Neuronal stem cell (in vitro differentiated cells): ENCODE measurements around the gene CRYBG3.

Experiments
- DNase-seq: peaks from one replicate; pipeline ENCODE4 v3.0.0-alpha.2; 2013; ENCODE audit warnings: low spot score
- H2AFZ ChIP-seq: one replicate; pipeline ENCODE4 v1.6.1; 2013; ENCODE audit warnings: mild to moderate bottlenecking, low read length, inconsistent platforms
- H2AK5ac ChIP-seq: 2 replicates; pipeline ENCODE4 v1.6.1; 2013; ENCODE audit warnings: low read depth, mild to moderate bottlenecking, inconsistent platforms, low read length, moderate library complexity, mixed read lengths
- H2BK120ac ChIP-seq: 2 replicates; pipeline ENCODE4 v1.6.1; 2013; ENCODE audit warnings: low read depth, mild to moderate bottlenecking, inconsistent platforms, low read length, moderate library complexity, mixed read lengths
- H2BK12ac ChIP-seq: one replicate; pipeline ENCODE4 v1.6.1; 2013; ENCODE audit warnings: low read length, inconsistent platforms
- H2BK15ac ChIP-seq: 2 replicates; pipeline ENCODE4 v1.6.1; 2013; ENCODE audit warnings: mild to moderate bottlenecking, low read length, inconsistent platforms, mixed read lengths
- H2BK5ac ChIP-seq: one replicate; pipeline ENCODE4 v1.6.1; 2013; ENCODE audit warnings: inconsistent platforms, mild to moderate bottlenecking, low read length, moderate library complexity
- H3K14ac ChIP-seq: one replicate; pipeline ENCODE4 v1.6.1; 2013; ENCODE audit warnings: low read length, inconsistent platforms
- H3K18ac ChIP-seq: 2 replicates; pipeline ENCODE4 v1.6.1; 2013; ENCODE audit warnings: low read length, inconsistent platforms
- H3K23ac ChIP-seq: 2 replicates; pipeline ENCODE4 v1.6.1; 2013; ENCODE audit warnings: low read depth, mild to moderate bottlenecking, mixed read lengths, low read length, inconsistent platforms; ENCODE audit not compliant: poor library complexity
- H3K27ac ChIP-seq: replicated peaks from 3 replicates; pipeline ENCODE4 v1.5.1; 2013; ENCODE audit warnings: low read length, inconsistent platforms
- H3K27me3 ChIP-seq, 3 experiments: 2 replicates each; pipeline ENCODE4 v1.6.1; 2013; ENCODE audit warnings: low read length in 3 of 3, mild to moderate bottlenecking in 2 of 3, inconsistent platforms in 1 of 3, low read depth in 1 of 3, mixed read lengths in 1 of 3, moderate library complexity in 1 of 3; ENCODE audit not compliant: control insufficient read depth in 3 of 3, insufficient read depth in 3 of 3
- H3K36me3 ChIP-seq, 2 donors: replicated peaks in 1 of 2; 2 replicates each; pipeline ENCODE4 v1.6.1; 2013; ENCODE audit warnings: low read length in 2 of 2; ENCODE audit not compliant: control insufficient read depth in 2 of 2, insufficient read depth in 2 of 2
- H3K4ac ChIP-seq: 2 replicates; pipeline ENCODE4 v1.6.1; 2013; ENCODE audit warnings: inconsistent platforms, mild to moderate bottlenecking, low read length, moderate library complexity
- H3K4me1 ChIP-seq, 2 donors: 1 replicate in 1 of 2; 2 replicates in 1 of 2; pipeline ENCODE4 v1.6.1; 2013; ENCODE audit warnings: low read length in 2 of 2, low read depth in 1 of 2; ENCODE audit not compliant: control insufficient read depth in 2 of 2, insufficient read depth in 1 of 2
- H3K4me2 ChIP-seq: one replicate; pipeline ENCODE4 v1.6.1; 2013; ENCODE audit warnings: mild to moderate bottlenecking, low read length, inconsistent platforms; ENCODE audit not compliant: insufficient read depth, poor library complexity, severe bottlenecking
- H3K4me3 ChIP-seq, 2 donors: 2 replicates each; pipeline ENCODE4 v1.5.1; 2013; ENCODE audit warnings: low read length in 2 of 2, mild to moderate bottlenecking in 2 of 2, inconsistent platforms in 1 of 2, moderate library complexity in 1 of 2
- H3K79me1 ChIP-seq: one replicate; pipeline ENCODE4 v1.6.1; 2013; ENCODE audit warnings: low read depth, mild to moderate bottlenecking, inconsistent platforms, low read length, moderate library complexity
- H3K9ac ChIP-seq: one replicate; pipeline ENCODE4 v1.6.1; 2013; ENCODE audit warnings: mild to moderate bottlenecking, low read depth, low read length, inconsistent platforms; ENCODE audit not compliant: poor library complexity
- H3K9me3 ChIP-seq, 2 donors: replicated peaks in 1 of 2; 2 replicates each; pipeline versions ENCODE3 to v1.6.1; 2013; ENCODE audit warnings: low read length in 2 of 2, mild to moderate bottlenecking in 2 of 2, inconsistent platforms in 1 of 2, low read depth in 1 of 2, mixed read lengths in 1 of 2, moderate library complexity in 1 of 2; ENCODE audit not compliant: control insufficient read depth in 2 of 2, insufficient read depth in 1 of 2
- H4K8ac ChIP-seq: one replicate; pipeline ENCODE4 v1.6.1; 2013; ENCODE audit warnings: low read depth, mild to moderate bottlenecking, inconsistent platforms, low read length, moderate library complexity
- H4K91ac ChIP-seq: one replicate; pipeline ENCODE4 v1.6.1; 2013; ENCODE audit warnings: low read length, low read depth, mild to moderate bottlenecking, inconsistent platforms; ENCODE audit not compliant: poor library complexity
- WGBS, 2 donors: extraction: QIAGEN DNeasy Blood & Tissue Kit; methylation state at CpG; one replicate each; pipeline ENCODE4 v1.1.7; 2013; ENCODE audit warnings: missing lambda C conversion rate in 2 of 2, mixed read lengths in 1 of 2; ENCODE audit not compliant: insufficient read length in 2 of 2, insufficient replicate concordance in 1 of 2; ENCODE audit errors: extremely low coverage in 2 of 2; 5-methylcytosine and 5-hydroxymethylcytosine counted together

The CRYBG3 gene

GRCh38 chr3:97871801-97872524 lies 50.2 kb downstream of the CRYBG3 start:
- H2BK120ac ChIP-seq, result no peak overlapping the region
- no peak overlapping the region for H3K4me2 ChIP-seq
- H3K4me1 ChIP-seq, result peaks cover 0 to 2% of the 10 kb centered on the region in 2 donors
- H4K91ac ChIP-seq, result no peak overlapping the region
- no peak overlapping the region for H3K18ac ChIP-seq
- peaks cover 0 to 6% of the 10 kb centered on the region in 2 donors for H3K36me3 ChIP-seq
- no peak overlapping the region for H3K4ac ChIP-seq
- H4K8ac ChIP-seq, result no peak overlapping the region
- no peak overlapping the region for H3K27ac ChIP-seq
- H3K9me3 ChIP-seq, result peaks cover 0 to 3% of the 10 kb centered on the region in 2 donors
- no peak for DNase-seq
- WGBS, 2 donors, result no CpG with 5 or more reads among the region's 6 CpGs
- no peak overlapping the region for H2AFZ ChIP-seq
- H2BK12ac ChIP-seq, result no peak overlapping the region
- no peak overlapping the region for H2AK5ac ChIP-seq
- no peak overlapping the region for H2BK5ac ChIP-seq
- H3K9ac ChIP-seq, result no peak overlapping the region
- H3K14ac ChIP-seq, result no peak overlapping the region
- no peaks in the 10 kb centered on the region for H3K27me3 ChIP-seq
- no peak overlapping the region for H2BK15ac ChIP-seq
- no peak overlapping the region for H3K23ac ChIP-seq
- H3K79me1 ChIP-seq, result no peaks in the 10 kb centered on the region
- H3K4me3 ChIP-seq, result no peak overlapping the region

DNA sequence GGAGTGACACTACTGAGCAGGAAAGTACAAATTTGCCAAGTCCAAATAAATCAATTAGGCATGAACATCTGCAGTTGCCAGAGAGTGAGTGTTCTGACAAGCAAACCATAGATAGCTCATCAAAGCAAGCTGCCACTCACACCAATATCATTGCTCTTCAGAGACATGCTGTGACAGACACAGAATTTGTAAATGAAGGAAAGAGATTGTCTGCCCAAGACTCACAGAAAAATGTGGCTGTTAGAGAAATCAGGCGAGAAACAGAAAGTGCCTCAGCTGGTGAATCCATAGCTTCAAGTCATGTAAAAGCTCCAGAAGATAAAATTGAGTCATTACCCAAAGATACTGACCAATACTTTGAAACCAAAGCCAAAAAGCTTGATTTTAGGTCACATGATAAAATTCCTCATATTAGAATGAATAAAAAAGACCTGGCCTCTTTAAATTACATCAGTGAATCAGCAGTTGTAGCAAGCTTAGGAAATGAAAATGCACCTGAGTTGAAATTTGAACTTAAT lies 50.8 kb downstream of the CRYBG3 start:
- Histone ChIP-seq H3K27me3 (no peaks in the 10 kb centered on the region), H3K79me1 (no peaks in the 10 kb centered on the region), H3K4me3 (no peak overlapping the region), H4K8ac (no peak overlapping the region), H3K18ac (no peak overlapping the region), H2BK15ac (no peak overlapping the region), H3K9ac (no peak overlapping the region), H2AFZ (no peak overlapping the region), H3K9me3 (peaks cover 0 to 3% of the 10 kb centered on the region in 2 donors), H3K4me1 (peaks cover 0 to 2% of the 10 kb centered on the region in 2 donors), H3K23ac (no peak overlapping the region), H2BK5ac (no peak overlapping the region), H2BK12ac (no peak overlapping the region), H3K4me2 (no peak overlapping the region), H3K14ac (no peak overlapping the region), H3K4ac (no peak overlapping the region), H2BK120ac (no peak overlapping the region), H3K36me3 (peaks cover 0 to 6% of the 10 kb centered on the region in 2 donors), H3K27ac (no peak overlapping the region), H4K91ac (no peak overlapping the region), H2AK5ac (no peak overlapping the region)
- DNase-seq, result no peak
- WGBS, 2 donors, result no CpG with 5 or more reads among the region's 1 CpG

DNA sequence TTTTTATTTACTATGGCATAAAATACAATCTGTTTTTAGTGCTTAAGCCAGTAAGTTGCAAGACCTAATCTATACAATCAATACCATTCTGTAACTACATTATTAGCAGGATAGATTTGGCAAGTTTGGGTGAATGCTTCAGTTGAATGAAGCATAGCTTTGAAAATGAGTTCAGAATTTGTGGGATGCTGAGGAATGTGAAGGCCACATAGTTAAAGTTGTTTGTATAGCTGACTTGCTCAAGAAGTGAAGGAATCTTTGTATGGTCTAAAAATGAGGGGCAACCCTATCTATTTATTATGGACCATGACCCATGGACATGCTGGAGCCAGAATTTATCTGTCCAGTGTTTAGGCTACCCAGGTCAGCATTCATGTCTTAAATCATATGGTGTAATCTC lies 58.5 kb downstream of the CRYBG3 start:
- no peak overlapping the region for H3K4ac ChIP-seq
- no peak overlapping the region for H2AK5ac ChIP-seq
- no peak overlapping the region for H3K9ac ChIP-seq
- no peaks in the 10 kb centered on the region for H3K4me1 ChIP-seq
- no peak overlapping the region for H3K27ac ChIP-seq
- no peak overlapping the region for H2AFZ ChIP-seq
- H2BK5ac ChIP-seq, result no peak overlapping the region
- no peak for DNase-seq
- H4K8ac ChIP-seq, result no peak overlapping the region
- no peak overlapping the region for H3K14ac ChIP-seq
- no peak overlapping the region for H3K4me3 ChIP-seq
- no peak overlapping the region for H2BK120ac ChIP-seq
- H2BK12ac ChIP-seq, result no peak overlapping the region
- no peaks in the 10 kb centered on the region for H3K79me1 ChIP-seq
- no peaks in the 10 kb centered on the region for H3K27me3 ChIP-seq
- no peak overlapping the region for H3K4me2 ChIP-seq
- no peaks in the 10 kb centered on the region for H3K9me3 ChIP-seq
- no peak overlapping the region for H3K23ac ChIP-seq
- H3K18ac ChIP-seq, result no peak overlapping the region
- peaks cover 0 to 13% of the 10 kb centered on the region in 2 donors for H3K36me3 ChIP-seq
- no peak overlapping the region for H2BK15ac ChIP-seq
- H4K91ac ChIP-seq, result no peak overlapping the region

GRCh38 chr3:97882975-97883598 lies 61.3 kb downstream of the CRYBG3 start:
- Histone ChIP-seq H3K27me3 (no peaks in the 10 kb centered on the region), H3K23ac (no peak overlapping the region), H3K9me3 (no peaks in the 10 kb centered on the region), H4K8ac (no peak overlapping the region), H3K9ac (no peak overlapping the region), H3K27ac (no peak overlapping the region), H3K4me2 (no peak overlapping the region), H3K79me1 (no peaks in the 10 kb centered on the region), H3K4me1 (no peaks in the 10 kb centered on the region), H2BK5ac (no peak overlapping the region), H2BK120ac (no peak overlapping the region), H2AK5ac (no peak overlapping the region), H3K36me3 (peaks cover 0 to 28% of the 10 kb centered on the region in 2 donors), H4K91ac (no peak overlapping the region), H3K4me3 (no peak overlapping the region), H3K4ac (no peak overlapping the region), H2BK15ac (no peak overlapping the region), H2BK12ac (no peak overlapping the region), H3K14ac (no peak overlapping the region), H3K18ac (no peak overlapping the region), H2AFZ (no peak overlapping the region)
- no CpG with 5 or more reads among the region's 5 CpGs for WGBS, 2 donors
- no peak for DNase-seq
